Eye (tissue), 1 donor: ENCODE data around the gene KHK.
A peak's percentile ranks its signal among the peaks of the same experiment; 100 is the strongest.
"Not testable (repeated sequence)": the region's sequence is repeated elsewhere in the genome, so short reads cannot be mapped to it uniquely, and the experiment has no call there.

Source experiments
- DNase-seq: peaks from one replicate; pipeline ENCODE4 v3.0.0-alpha.2; 2015

Gene KHK

DNA sequence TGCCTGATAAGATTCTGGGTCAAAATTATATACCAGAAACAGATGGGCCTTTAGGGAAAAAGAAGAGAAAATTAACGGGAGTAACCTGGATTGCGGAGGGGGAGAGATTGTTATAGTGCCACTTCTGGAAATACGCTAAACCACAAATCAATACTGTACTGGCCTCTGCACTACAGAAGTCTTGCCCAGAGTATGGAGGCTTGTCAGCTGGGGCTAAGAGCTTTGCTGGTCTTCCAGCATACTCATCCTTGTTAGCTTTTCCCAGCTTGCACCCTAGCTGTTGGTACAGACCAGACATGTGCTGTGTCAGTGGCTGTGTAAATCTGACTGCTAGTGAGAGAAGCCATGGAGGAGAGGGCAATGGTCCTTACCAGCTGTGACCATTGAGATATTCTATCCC, 26.2 kb upstream of the KHK start:
- DNase-seq = no peak

DNA sequence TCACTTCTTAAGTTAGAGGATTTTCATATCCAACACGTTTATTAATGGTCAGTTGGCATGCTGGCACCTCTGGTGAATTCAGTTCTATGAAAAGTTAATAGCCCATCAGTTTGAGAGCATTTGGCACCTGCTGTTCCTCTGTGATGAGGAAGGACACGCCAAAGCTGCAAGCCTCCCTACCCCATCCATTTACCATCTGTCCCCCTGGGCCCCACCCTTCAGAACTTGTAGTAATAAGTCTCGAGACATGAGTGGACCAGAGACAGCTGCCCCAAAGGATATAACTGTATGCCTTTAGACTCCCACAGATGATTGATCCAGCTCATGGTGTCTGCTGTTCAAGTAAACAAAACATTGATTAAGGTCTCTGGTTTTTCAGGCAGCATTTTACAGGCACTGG, 21.4 kb upstream of the KHK start:
- no peak for DNase-seq

- no peak for DNase-seq
These were observed 19.2 kb upstream of the KHK start for GRCh38 chr2:27067385-27067784.

- no peak for DNase-seq
These were observed 17.1 kb upstream of the KHK start for GRCh38 chr2:27069436-27069835.

DNA sequence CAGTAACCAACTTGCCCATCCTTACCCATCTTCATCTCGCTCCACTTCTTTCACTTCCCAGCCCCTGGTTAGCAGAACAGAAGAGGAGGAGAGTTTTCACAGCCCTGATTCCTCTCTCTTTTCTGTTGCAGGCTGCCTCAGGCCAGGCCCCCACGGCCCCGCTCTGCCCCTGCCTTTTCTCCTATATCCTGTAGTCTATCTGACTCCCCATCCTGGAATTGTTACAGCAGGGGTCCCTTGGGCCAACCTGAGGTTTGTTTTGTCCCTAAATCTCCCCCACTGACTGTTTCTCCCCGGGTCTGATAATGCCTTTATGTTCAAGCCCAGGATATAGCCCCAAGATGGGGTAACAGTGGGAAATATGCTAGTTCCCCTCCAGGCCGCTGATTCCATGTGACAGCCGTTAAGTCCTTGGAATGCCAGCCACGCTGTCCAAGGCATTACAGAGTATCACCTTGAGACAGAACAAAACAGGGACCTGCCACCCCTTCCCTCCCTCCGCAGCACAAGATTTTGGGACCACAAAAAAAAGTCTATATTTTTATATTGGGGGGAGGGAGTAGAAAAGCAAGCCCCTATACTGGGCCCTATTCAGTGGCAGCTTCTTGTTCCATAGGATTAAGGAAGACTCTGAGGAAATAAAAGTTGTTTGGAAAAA, 16.5 kb upstream of the KHK start:
- no peak for DNase-seq

GRCh38 chr2:27070653-27071276, 15.8 kb upstream of the KHK start:
- DNase-seq = no peak

DNA sequence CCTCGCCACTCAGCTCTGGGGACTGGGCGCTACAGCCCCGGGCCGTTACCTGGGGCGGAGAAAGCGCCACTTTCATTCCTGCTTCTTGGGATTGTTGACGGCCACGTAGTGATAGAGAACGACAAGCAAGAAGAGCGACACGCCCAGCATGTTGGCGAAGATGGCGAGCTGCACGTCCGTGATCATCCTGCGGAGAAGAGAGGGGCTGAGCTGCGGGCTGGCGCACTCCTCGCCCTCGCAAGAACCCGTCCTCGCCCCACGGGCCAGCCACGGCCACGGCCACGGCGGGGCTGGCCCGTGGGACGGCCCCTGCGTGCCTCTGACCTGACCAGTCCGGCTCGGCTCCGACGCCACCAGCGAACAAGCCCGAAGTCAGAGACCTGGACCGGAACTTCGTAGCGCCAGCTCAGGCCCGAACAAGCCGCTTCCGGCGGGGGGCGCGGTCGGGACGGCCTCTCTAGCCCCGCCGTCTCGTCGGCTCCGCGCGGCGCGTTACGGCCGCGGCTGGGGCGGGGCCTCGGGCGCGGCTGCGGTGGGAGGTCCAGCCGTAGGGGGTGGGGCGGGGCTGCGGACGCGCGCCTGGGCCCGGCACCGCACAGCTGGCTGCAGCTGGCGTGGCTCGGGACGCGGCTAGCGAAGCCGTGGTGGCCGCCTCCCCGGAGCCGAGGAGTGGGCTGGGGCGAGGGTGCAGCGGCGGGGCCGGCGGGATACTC, 15.1 kb upstream of the KHK start, which contains the start of gene OST4:
Gene OST4, minus strand, starts transcription at position 378 of the 713 bp plus-strand sequence.
- DNase-seq = peak; percentile 96

DNA sequence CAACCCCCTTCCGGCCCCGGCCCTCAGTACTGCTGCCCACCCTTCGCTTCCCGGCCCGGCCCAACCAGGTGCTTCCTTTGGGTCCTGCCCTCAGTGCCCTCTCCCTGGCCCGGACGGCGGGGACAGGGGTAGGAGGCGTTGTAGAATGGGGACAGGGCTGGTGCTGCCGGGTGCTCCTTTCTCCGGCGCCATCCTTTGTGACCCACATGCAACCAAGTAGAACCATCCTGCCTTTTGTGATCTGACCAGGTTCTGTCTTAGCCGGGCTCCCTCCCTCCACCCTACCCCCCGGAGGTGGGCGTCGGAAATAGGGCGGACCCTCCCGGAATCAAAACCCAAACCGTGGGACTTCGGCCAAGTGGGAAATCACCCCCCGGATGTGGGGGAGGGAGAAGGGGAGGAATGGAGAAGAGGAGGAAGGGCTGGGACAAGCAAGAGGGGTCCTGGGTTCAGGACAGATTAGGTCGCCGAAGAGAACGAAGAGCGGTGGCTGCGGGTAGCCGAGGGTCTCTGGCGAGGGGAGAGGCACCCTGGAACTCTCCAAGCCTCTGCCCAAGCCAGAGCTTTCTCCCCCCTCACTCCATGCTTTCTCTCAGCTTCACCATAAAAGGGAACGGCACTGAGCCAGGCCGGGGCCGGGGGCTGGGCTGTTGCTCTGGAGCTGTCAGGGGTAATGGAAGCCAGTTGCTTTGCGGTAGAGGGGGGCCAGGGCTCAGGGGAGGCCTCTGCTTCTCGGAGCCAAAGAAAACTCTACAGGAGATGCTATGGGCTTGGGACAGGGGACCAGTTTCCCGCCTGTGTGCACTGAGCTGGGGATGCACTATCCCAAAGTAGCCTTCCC, 14.4 kb upstream of the KHK start:
- peak; percentile 87 for DNase-seq

- DNase-seq = peak; percentile 33
These were observed 13.7 kb upstream of the KHK start for GRCh38 chr2:27072920-27073319.

DNA sequence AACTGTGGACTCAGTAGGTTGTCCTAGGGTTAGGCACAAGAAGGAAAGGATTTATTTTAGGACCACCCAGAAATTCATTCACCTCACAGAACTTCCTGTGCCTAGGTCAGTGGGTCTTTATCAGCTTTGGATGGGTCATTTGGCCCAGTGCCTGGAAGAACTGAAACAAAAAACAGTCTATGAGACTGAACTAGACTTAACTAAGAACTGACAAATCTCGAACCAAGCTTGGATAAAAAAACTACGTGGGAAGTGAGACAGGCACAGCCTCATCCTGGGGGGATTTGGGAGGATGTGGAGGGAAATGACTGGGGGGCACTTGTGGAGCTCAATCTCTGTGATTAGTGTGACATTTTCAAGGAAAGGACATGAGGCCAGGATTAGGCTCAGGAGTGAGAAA, 12.8 kb upstream of the KHK start:
- DNase-seq = no peak

DNA sequence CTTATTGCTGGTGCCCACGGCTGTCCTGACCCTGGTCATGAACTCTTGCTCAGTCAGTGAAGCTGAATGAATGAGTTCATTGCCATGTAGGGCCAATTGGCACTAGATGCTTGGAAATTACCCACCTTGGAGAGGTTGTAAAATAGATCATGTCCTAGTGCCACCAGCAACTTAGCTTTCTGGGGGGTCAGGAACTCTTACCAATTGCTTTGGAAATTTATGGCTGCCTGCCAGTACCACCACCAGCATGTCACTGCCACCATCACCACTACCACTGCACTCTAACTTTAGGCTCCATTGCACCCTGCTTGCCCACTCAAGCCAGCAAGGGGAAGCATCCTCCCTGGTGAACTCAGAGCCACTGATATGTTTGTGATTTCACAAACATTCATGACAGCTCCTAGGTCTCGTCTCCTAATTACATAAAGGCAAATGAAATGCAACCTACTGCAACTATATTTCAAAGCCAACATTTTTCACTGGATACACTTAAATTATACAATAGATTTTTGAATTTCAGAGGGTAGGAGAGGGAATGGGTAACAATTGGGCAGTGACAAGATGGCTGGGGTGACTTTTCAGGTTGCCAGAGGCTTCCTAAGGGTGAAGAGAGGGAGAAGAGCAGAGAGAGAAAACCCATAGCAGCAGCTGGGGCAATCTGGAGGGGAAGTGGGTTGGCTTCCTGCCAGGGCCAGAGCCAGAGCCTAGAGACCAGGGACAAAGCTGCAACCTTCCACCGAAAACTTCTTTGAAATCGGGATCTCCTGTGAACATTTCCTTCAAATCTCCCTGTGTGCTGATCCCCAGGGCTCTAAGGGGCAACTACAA, 11.6 kb upstream of the KHK start:
- no peak for DNase-seq

- DNase-seq = not testable (repeated sequence)
These were observed 11.1 kb upstream of the KHK start for GRCh38 chr2:27075566-27075871.

DNA sequence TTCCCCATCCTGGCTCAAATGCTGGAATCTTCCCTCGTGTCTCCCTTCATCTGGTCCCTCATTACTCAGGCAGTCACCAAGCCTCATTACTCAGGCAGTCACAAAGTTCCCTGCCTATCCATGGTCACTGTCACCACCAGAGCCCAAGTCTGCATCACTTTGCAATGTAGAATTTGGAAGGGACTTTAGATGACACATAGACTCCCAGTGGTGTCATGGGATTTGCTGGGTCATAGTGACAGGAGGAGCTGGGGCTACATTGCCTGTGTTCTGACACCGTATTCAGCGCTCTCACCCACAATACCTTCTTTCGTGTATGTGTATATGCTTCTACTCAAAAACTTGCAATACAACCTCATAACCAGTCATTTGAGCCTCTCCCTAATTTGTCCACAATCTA, 10.2 kb upstream of the KHK start:
- DNase-seq = no peak

GRCh38 chr2:27077231-27077630, 9.3 kb upstream of the KHK start:
- no peak for DNase-seq

DNA sequence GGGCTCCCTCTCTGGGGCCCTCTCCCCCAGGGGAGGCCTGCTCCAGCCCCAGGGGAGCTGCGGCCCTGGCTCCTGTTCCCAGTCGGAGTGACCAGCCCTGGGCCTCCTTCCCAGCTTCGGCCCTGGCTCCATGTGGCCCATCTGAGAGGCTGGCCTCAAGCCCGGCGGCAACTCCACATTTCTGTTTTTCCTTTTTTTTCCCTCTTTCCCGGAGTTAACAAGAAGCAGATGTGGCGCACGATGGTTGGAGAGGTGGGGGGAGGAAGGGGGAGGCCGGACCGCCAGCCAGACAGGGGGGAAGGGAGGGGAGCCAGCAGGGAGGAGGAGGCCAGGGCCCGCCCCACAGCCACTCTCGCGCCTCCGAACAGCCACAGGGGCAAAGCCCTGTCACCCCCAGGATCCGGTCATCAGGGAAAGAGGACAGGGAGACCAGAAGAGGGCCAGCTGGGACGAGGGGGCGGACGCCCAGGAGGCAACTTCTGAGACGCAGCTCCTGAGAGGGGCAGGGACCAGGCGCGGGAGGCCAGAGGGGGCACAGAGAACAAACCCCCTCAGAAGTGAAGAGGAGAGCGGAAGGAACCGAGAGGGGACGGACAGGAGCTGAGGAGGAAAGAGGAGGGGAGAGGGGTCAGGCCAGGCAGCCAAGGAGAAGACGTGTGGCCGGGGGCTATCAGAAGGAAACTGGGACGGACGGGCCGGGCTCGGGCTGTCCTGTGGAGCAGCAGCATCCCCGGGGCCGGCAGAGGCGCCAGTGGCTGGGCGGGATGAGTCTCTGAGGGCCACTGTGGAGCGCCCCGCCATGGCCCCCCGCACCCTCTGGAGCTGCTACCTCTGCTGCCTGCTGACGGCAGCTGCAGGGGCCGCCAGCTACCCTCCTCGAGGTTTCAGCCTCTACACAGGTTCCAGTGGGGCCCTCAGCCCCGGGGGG, 8.0 kb upstream of the KHK start, which contains the start of gene EMILIN1:
Gene EMILIN1, plus strand, starts transcription at position 349 of the 928 bp plus-strand sequence. Its CDS starts 451 bp downstream, at position 800.
- peak; percentile 90 for DNase-seq

GRCh38 chr2:27079233-27080139, 7.1 kb upstream of the KHK start:
- no peak for DNase-seq

- DNase-seq = no peak
These were observed 6.5 kb upstream of the KHK start for GRCh38 chr2:27080140-27080469.

DNA sequence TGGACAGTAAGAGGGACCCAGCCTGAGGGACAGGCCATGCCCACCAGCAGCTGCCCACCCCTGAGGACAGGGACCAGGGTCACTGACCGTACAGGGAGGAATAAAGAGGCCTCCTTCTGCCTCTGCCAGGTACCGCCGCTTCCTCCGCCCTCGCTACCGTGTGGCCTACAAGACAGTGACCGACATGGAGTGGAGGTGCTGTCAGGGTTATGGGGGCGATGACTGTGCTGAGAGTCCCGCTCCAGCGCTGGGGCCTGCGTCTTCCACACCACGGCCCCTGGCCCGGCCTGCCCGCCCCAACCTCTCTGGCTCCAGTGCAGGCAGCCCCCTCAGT, 6.0 kb upstream of the KHK start:
- no peak for DNase-seq

- no peak for DNase-seq
These were observed 4.4 kb upstream of the KHK start for GRCh38 chr2:27081984-27082772.
